ENCODE results near the gene HOXA13.

HOXA13 gene

GRCh38 chr7:27161214-27161720 is 38.6 kb downstream of the HOXA13 start:
- H3K27ac ChIP-seq (ENCODE audit: low read depth, low read length) = no peak overlapping the region
- no peaks in the 10 kb centered on the region for H3K36me3 ChIP-seq (ENCODE audit: control insufficient read depth in 1 of 2, insufficient read depth in 2 of 2, low read length in 2 of 2)
- peaks cover 84 to 89% of the 10 kb centered on the region in 2 donors for H3K27me3 ChIP-seq (ENCODE audit: control insufficient read depth in 1 of 2, insufficient read depth in 2 of 2, low read length in 2 of 2)
- H3K4me3 ChIP-seq (ENCODE audit: low read depth in 1 of 2, low read length in 2 of 2) = peak overlapping the region; percentile 69 to 71
- no peak overlapping the region for H3K9ac ChIP-seq (ENCODE audit: low read depth in 1 of 2, low read length in 2 of 2)
- H3K9me3 ChIP-seq (ENCODE audit: control insufficient read depth in 1 of 2, low read length in 2 of 2) = no peaks in the 10 kb centered on the region
- peaks cover 0 to 19% of the 10 kb centered on the region in 2 donors for H3K4me1 ChIP-seq (ENCODE audit: control insufficient read depth in 1 of 2, insufficient read depth in 2 of 2, low read length in 2 of 2)

- H3K27ac ChIP-seq (ENCODE audit: low read depth, low read length) = no peak overlapping the region
- peaks cover 84 to 89% of the 10 kb centered on the region in 2 donors for H3K27me3 ChIP-seq (ENCODE audit: control insufficient read depth in 1 of 2, insufficient read depth in 2 of 2, low read length in 2 of 2)
- peak overlapping the region in 1 of 2 donors; percentile 54 for H3K9ac ChIP-seq (ENCODE audit: low read depth in 1 of 2, low read length in 2 of 2)
- H3K9me3 ChIP-seq (ENCODE audit: control insufficient read depth in 1 of 2, low read length in 2 of 2) = no peaks in the 10 kb centered on the region
- peaks cover 0 to 22% of the 10 kb centered on the region in 2 donors for H3K4me1 ChIP-seq (ENCODE audit: control insufficient read depth in 1 of 2, insufficient read depth in 2 of 2, low read length in 2 of 2)
- H3K36me3 ChIP-seq (ENCODE audit: control insufficient read depth in 1 of 2, insufficient read depth in 2 of 2, low read length in 2 of 2) = no peaks in the 10 kb centered on the region
- peak overlapping the region; percentile 69 to 71 for H3K4me3 ChIP-seq (ENCODE audit: low read depth in 1 of 2, low read length in 2 of 2)
Measured at GRCh38 chr7:27160546-27161213, 39.2 kb downstream of the HOXA13 start.

DNA sequence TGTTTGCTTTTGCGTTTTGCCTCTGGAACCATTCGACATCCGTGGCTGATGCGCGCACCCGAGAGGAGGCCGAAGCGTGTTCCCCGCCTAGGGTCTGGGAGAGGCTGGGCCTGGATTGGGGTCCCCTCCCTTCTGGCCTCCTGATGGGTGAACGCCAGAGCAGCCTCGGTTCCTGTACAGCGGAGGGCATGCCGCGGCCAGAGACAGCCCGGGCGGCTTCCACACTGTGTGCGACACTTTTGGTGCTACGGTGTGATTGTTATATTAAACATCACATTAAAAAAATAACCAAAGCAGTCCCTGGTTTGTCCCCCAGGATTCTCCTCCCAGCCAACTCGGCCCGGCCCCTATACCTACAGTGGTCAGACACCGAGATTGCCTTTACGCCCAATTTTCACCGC is 39.7 kb downstream of the HOXA13 start:
- Histone ChIP-seq H3K4me3 (ENCODE audit: low read depth in 1 of 2, low read length in 2 of 2) (peak overlapping the region; percentile 69 to 71), H3K4me1 (ENCODE audit: control insufficient read depth in 1 of 2, insufficient read depth in 2 of 2, low read length in 2 of 2) (peaks cover 3 to 25% of the 10 kb centered on the region in 2 donors), H3K9me3 (ENCODE audit: control insufficient read depth in 1 of 2, low read length in 2 of 2) (no peaks in the 10 kb centered on the region), H3K27ac (ENCODE audit: low read depth, low read length) (no peak overlapping the region), H3K36me3 (ENCODE audit: control insufficient read depth in 1 of 2, insufficient read depth in 2 of 2, low read length in 2 of 2) (no peaks in the 10 kb centered on the region), H3K27me3 (ENCODE audit: control insufficient read depth in 1 of 2, insufficient read depth in 2 of 2, low read length in 2 of 2) (peaks cover 84 to 89% of the 10 kb centered on the region in 2 donors), H3K9ac (ENCODE audit: low read depth in 1 of 2, low read length in 2 of 2) (no peak overlapping the region)

DNA sequence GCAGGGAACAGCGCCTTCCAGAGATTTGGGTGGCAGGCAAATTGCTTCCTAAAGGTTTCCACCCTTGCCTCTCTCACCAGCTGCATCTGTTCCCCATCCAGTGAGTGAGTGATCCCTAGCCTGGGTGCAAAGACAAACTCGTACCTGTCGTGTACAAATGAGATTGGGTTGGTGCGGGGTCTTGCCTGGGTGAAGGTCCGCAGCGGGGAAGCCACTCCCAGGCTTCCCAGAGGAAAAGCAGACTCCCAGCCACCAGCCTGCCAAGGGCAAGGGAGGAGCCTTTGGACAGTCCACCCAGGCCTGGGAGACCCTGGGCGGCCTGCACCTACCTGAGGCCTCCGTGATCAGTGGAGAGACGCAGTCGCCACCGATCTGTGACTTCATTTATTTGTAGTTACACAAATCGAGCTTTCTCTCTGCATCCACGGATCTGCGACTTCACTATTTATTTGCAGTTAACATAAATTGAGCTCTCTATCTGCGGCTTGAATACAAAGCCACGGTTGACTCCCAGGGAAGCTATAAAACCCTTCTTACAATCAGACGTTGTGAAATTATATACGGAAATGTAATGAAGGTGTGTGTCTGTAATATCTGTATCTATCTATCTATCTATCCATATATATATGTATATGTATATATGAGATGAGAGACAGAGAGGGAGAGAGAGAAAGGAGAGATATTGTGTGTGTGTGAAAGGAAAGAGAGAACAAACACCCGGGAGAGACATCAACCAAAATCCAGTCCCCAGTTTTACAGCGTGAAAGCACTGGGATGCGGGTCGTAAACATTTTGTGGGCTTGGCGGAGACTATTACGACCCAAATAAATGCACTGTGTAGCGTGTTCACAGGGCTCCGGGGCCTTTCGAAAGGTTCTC is 40.4 kb downstream of the HOXA13 start:
- Histone ChIP-seq H3K9me3 (ENCODE audit: control insufficient read depth in 1 of 2, low read length in 2 of 2) (no peaks in the 10 kb centered on the region), H3K4me1 (ENCODE audit: control insufficient read depth in 1 of 2, insufficient read depth in 2 of 2, low read length in 2 of 2) (peaks cover 4 to 20% of the 10 kb centered on the region in 2 donors), H3K4me3 (ENCODE audit: low read depth in 1 of 2, low read length in 2 of 2) (peak overlapping the region; percentile 69 to 71), H3K27me3 (ENCODE audit: control insufficient read depth in 1 of 2, insufficient read depth in 2 of 2, low read length in 2 of 2) (peaks cover 84 to 89% of the 10 kb centered on the region in 2 donors), H3K36me3 (ENCODE audit: control insufficient read depth in 1 of 2, insufficient read depth in 2 of 2, low read length in 2 of 2) (no peaks in the 10 kb centered on the region), H3K9ac (ENCODE audit: low read depth in 1 of 2, low read length in 2 of 2) (no peak overlapping the region), H3K27ac (ENCODE audit: low read depth, low read length) (no peak overlapping the region)

DNA sequence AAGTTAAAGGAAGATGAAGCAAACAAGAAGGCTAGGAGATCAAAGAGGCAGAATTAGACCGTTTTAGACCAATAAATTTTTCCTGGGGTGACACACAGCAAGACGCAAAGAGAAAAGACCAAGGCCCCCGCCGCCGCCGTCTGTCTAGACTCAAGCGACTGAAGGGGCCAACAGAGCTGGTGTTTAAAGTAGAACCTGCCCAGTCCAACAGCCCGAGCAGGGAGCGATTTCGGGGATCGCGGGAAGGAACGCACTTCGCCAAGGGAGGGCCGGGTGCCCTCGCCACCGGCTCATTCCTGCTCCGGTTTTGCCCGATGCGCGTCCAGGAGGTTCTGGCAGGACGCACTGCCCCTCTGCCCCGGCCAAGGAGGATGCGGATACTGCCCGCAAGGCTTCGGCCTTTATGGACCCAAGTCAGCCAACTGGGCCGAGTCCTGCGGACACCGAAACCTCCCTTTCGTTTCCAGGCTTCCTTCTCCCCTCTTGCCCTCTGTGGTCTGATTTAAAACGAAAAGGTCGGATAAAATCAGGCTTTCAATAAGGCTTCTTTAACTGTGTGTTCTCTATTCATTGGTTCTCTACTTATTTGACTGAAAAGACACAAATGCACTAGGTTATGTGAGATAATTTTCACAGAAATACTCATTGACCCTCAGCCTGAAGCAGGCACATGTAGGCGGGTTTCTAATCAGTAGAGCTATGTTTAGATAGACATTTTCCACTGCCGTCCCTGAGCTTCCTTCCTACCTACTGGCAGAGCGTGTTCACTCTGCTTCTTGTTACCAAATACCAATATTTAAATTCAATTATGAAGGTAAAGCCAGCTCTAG is 41.2 kb downstream of the HOXA13 start:
- no peak overlapping the region for H3K9ac ChIP-seq (ENCODE audit: low read depth in 1 of 2, low read length in 2 of 2)
- H3K27ac ChIP-seq (ENCODE audit: low read depth, low read length) = no peak overlapping the region
- no peaks in the 10 kb centered on the region for H3K9me3 ChIP-seq (ENCODE audit: control insufficient read depth in 1 of 2, low read length in 2 of 2)
- H3K4me1 ChIP-seq (ENCODE audit: control insufficient read depth in 1 of 2, insufficient read depth in 2 of 2, low read length in 2 of 2) = peaks cover 4 to 16% of the 10 kb centered on the region in 2 donors
- H3K36me3 ChIP-seq (ENCODE audit: control insufficient read depth in 1 of 2, insufficient read depth in 2 of 2, low read length in 2 of 2) = no peaks in the 10 kb centered on the region
- H3K27me3 ChIP-seq (ENCODE audit: control insufficient read depth in 1 of 2, insufficient read depth in 2 of 2, low read length in 2 of 2) = peaks cover 84 to 89% of the 10 kb centered on the region in 2 donors
- no peak overlapping the region for H3K4me3 ChIP-seq (ENCODE audit: low read depth in 1 of 2, low read length in 2 of 2)

- Histone ChIP-seq H3K36me3 (ENCODE audit: control insufficient read depth in 1 of 2, insufficient read depth in 2 of 2, low read length in 2 of 2) (no peaks in the 10 kb centered on the region), H3K4me3 (ENCODE audit: low read depth in 1 of 2, low read length in 2 of 2) (no peak overlapping the region), H3K9ac (ENCODE audit: low read depth in 1 of 2, low read length in 2 of 2) (no peak overlapping the region), H3K27me3 (ENCODE audit: control insufficient read depth in 1 of 2, insufficient read depth in 2 of 2, low read length in 2 of 2) (peaks cover 84 to 89% of the 10 kb centered on the region in 2 donors), H3K27ac (ENCODE audit: low read depth, low read length) (peak overlapping the region; percentile 10), H3K9me3 (ENCODE audit: control insufficient read depth in 1 of 2, low read length in 2 of 2) (no peaks in the 10 kb centered on the region), H3K4me1 (ENCODE audit: control insufficient read depth in 1 of 2, insufficient read depth in 2 of 2, low read length in 2 of 2) (peaks cover 4 to 16% of the 10 kb centered on the region in 2 donors)
Measured at GRCh38 chr7:27157702-27158431, 42.0 kb downstream of the HOXA13 start.

GRCh38 chr7:27156916-27157701 is 42.8 kb downstream of the HOXA13 start:
- Histone ChIP-seq H3K9me3 (ENCODE audit: control insufficient read depth in 1 of 2, low read length in 2 of 2) (no peaks in the 10 kb centered on the region), H3K9ac (ENCODE audit: low read depth in 1 of 2, low read length in 2 of 2) (no peak overlapping the region), H3K4me1 (ENCODE audit: control insufficient read depth in 1 of 2, insufficient read depth in 2 of 2, low read length in 2 of 2) (peaks cover 10 to 21% of the 10 kb centered on the region in 2 donors), H3K27me3 (ENCODE audit: control insufficient read depth in 1 of 2, insufficient read depth in 2 of 2, low read length in 2 of 2) (peaks cover 88 to 90% of the 10 kb centered on the region in 2 donors), H3K36me3 (ENCODE audit: control insufficient read depth in 1 of 2, insufficient read depth in 2 of 2, low read length in 2 of 2) (no peaks in the 10 kb centered on the region), H3K27ac (ENCODE audit: low read depth, low read length) (no peak overlapping the region), H3K4me3 (ENCODE audit: low read depth in 1 of 2, low read length in 2 of 2) (no peak overlapping the region)

DNA sequence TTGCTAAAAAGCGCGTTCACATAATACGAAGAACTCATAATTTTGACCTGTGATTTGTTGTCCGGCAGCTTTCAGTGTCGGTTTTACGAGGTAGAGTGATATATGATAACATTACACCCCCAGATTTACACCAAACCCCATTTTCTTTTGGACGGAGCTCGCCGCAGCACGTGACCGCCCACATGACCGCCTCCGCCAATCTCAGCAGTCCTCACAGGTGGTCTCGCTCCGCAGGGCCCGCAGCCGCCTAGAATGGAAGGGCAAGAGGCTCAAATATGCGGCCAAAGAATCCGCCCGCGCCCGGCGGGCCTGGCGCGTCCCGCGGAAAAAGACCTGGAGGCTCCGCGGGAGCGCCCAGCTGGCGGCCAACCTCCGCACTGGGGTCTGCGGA is 43.4 kb downstream of the HOXA13 start, which contains the start of gene HOXA7:
Gene HOXA7 (minus strand): TSS at position 168 of the 391 bp plus-strand sequence. CDS start 130 bp downstream, at position 38.
- Histone ChIP-seq H3K4me1 (ENCODE audit: control insufficient read depth in 1 of 2, insufficient read depth in 2 of 2, low read length in 2 of 2) (peaks cover 14 to 27% of the 10 kb centered on the region in 2 donors), H3K27me3 (ENCODE audit: control insufficient read depth in 1 of 2, insufficient read depth in 2 of 2, low read length in 2 of 2) (peaks cover 88 to 91% of the 10 kb centered on the region in 2 donors), H3K4me3 (ENCODE audit: low read depth in 1 of 2, low read length in 2 of 2) (peak within 1 kb of the TSS; percentile 22 to 28), H3K9ac (ENCODE audit: low read depth in 1 of 2, low read length in 2 of 2) (no peak within 1 kb of the TSS), H3K36me3 (ENCODE audit: control insufficient read depth in 1 of 2, insufficient read depth in 2 of 2, low read length in 2 of 2) (no peaks in the 10 kb centered on the region), H3K9me3 (ENCODE audit: control insufficient read depth in 1 of 2, low read length in 2 of 2) (no peaks in the 10 kb centered on the region), H3K27ac (ENCODE audit: low read depth, low read length) (peak within 1 kb of the TSS; percentile 56)
